ENCODE data around the gene ITGAX.

- TF ChIP-seq CTCF (IDR thresholded peaks at IDR 0.05; ENCODE audit: insufficient read depth, low read length) (no peak), POLR2AphosphoS5 (IDR thresholded peaks at IDR 0.05; ENCODE audit: low read depth) (no peak)
Measured at GRCh38 chr16:31430380-31431052, 75.5 kb downstream of the ITGAX start.
